Measurements from ENCODE around the gene SPTSSA.
"Not testable (repeated sequence)": the region's sequence is repeated elsewhere in the genome, so short reads cannot be mapped to it uniquely, and the experiment has no call there.

The SPTSSA gene

GRCh38 chr14:34470319-34470718 is 8.3 kb upstream of the SPTSSA start:
- no peak for DNase-seq (ENCODE audit: low read depth)

DNA sequence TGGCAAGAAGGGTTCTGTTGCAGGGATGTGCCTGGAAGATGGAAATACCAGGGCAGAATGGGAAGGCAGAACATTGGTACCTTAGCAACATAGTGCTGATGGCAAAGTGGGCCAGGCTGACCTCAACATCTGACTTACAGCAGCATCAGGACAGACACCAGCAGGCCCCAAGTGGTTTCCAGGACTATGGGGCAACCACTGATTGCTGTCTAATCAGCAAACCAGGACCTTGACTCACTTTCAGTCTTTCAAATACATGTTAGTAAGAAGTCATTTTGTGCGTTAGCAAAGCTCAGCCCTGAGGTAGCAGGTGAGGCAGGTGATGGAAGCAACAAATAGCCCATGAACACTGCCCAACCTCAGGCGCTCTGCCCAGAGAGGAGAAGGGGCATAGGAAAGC is 4.7 kb upstream of the SPTSSA start:
- no peak for DNase-seq (ENCODE audit: low read depth)

- no peak for DNase-seq (ENCODE audit: low read depth)
These were observed 3.2 kb upstream of the SPTSSA start for GRCh38 chr14:34465069-34465859.

DNA sequence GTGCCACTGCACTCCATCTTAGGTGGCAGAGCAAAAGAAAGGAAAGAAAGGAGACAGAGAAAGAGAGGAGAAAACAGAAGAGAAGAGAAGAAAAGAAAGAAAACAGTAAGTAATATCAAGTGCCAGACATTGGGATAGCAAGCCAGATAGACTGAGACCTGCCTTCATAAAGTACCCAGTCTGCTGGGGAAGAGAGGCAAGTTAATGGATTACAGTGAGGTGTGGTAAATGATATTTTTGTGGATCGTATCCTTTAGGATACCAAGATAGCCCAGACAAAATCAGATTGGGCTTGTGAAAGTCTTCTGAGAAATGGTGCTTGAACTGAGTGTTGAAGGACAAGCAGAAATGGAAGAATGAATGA is 1.5 kb upstream of the SPTSSA start:
- no peak for DNase-seq (ENCODE audit: low read depth)

- DNase-seq (ENCODE audit: low read depth) = no peak
These were observed 507 bp downstream of the SPTSSA start for GRCh38 chr14:34461334-34462131.

- DNase-seq (ENCODE audit: low read depth) = no peak
These were observed 1.2 kb downstream of the SPTSSA start for GRCh38 chr14:34460841-34461240.

DNA sequence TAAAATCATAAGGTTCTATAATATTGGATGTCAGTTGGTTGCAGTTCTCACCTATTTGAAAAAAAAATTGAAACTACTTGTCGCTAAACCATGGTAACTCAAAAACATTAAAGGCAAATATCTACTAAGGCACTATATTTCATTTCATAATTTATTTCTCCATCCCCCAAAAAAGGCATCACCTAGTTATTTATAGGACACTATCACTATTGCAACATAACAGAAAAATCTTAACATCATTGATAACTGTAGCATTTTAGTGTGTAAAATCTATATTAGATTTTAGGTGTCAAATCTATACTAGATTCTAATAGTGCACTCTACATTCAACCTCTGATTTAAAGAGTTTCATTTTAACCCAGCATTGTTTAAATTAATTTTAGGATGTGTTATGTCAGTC is 1.7 kb downstream of the SPTSSA start:
- no peak for DNase-seq (ENCODE audit: low read depth)

DNA sequence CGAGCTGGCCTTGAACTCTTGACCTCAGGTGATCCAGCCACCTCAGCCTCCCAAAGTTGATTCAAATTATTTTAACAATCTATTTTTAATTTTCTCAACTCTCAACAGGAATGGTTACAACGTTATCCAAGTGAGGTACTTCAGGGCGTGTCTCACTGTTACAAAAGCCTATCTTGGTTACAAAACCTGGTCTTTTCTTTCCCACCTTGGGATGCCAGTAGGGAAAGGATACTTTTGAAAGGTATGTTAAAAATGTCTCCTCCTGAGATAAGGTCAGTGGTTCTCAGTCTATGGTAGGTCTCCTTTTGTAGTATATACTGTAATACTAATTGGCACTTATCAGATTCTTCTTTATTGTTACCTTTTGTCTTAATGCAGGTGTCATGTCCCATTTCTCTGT is 4.9 kb downstream of the SPTSSA start:
- no peak for DNase-seq (ENCODE audit: low read depth)

- DNase-seq (ENCODE audit: low read depth) = no peak
These were observed 8.8 kb downstream of the SPTSSA start for GRCh38 chr14:34453226-34453625.

- DNase-seq (ENCODE audit: low read depth) = no peak
These were observed 9.7 kb downstream of the SPTSSA start for GRCh38 chr14:34452258-34452822.

- no peak for DNase-seq (ENCODE audit: low read depth)
These were observed 11.1 kb downstream of the SPTSSA start for GRCh38 chr14:34450958-34451357.

- DNase-seq (ENCODE audit: low read depth) = no peak
These were observed 11.5 kb downstream of the SPTSSA start for GRCh38 chr14:34450542-34450915.

GRCh38 chr14:34449819-34450541 is 12.1 kb downstream of the SPTSSA start:
- DNase-seq (ENCODE audit: low read depth) = no peak

GRCh38 chr14:34439090-34439489 is 22.9 kb downstream of the SPTSSA start:
- DNase-seq (ENCODE audit: low read depth) = no peak

GRCh38 chr14:34438438-34438837 is 23.6 kb downstream of the SPTSSA start:
- DNase-seq (ENCODE audit: low read depth) = no peak

GRCh38 chr14:34437729-34438080 is 24.3 kb downstream of the SPTSSA start:
- no peak for DNase-seq (ENCODE audit: low read depth)

GRCh38 chr14:34436960-34437728 is 24.9 kb downstream of the SPTSSA start:
- no peak for DNase-seq (ENCODE audit: low read depth)

DNA sequence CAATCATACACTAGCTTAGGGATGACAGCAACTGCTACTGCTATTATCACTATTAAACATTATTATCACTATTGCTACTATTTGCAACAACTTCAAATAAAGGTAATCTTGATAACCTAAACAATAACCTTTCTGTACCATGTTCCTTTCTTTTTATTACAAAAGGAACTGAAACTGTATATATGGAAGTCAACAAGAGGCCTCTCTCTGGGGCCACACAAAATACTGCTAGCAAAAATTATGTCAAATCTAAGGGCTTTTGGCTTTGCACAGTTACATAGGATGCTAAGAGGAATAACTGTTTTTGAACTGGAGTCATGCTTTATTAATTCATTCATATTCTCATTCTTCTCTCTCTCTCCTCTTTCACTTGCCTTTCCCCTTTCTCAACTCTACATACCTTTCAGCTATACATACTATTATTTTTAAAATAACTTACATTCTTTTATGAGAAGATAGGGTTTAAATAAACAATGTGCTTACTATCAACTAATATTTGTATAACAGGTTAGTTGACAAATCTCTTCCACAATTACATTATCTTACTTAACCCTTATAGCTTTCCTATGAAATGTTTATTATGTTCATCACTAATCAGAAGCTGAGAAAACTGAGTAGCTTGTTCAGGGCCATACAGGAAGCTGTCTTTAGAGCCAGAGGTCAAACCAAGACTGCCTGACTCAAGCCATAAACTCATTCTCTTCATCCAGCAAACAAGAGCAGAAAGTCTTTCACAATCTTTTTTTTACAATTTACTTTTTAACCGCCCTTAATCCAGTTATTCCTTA is 25.7 kb downstream of the SPTSSA start:
- DNase-seq (ENCODE audit: low read depth) = peak; percentile 7

- no peak for DNase-seq (ENCODE audit: low read depth)
These were observed 28.1 kb downstream of the SPTSSA start for GRCh38 chr14:34433957-34434356.

DNA sequence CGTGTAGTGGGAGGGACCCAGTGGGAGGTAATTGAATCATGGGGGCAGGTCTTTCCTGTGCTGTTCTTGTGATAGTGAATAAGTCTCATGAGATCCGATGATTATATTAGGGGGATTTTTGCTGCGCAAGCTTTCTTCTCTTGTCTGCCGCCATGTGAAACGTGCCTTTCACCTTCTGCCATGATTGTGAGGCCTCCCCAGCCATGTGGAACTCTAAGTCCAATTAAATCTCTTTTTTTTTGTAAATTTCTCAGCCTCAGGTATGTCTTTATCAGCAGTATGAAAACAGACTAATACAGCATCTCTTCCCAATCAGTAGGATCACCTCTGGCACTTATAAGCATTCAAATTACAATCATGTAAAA is 34.0 kb downstream of the SPTSSA start:
- not testable (repeated sequence) for DNase-seq (ENCODE audit: low read depth)
